PFSK-1 (cell line): ENCODE results near the gene USP34.

Source experiments
- FOXP2 ChIP-seq: optimal IDR thresholded peaks from 2 replicates; pipeline ENCODE3; 2011; ENCODE audit warnings: borderline replicate concordance, control low read depth, inconsistent platforms; ENCODE audit not compliant: insufficient read depth; ENCODE audit errors: extremely low read length, extremely low read depth
- POLR2AphosphoS5 ChIP-seq: IDR thresholded peaks from 2 replicates; pipeline ENCODE4 v1.6.1; 2012; ENCODE audit warnings: low read depth, mild to moderate bottlenecking, control low read depth, low read length, moderate library complexity
- REST ChIP-seq, 2 experiments: IDR thresholded peaks; 2 replicates each; pipeline versions ENCODE4 v1.6.1 to v1.8.0; 2011 to 2012; ENCODE audit warnings: low read depth in 2 of 2, low read length in 2 of 2, control low read depth in 1 of 2, inconsistent platforms in 1 of 2, mild to moderate bottlenecking in 1 of 2, moderate library complexity in 1 of 2; ENCODE audit not compliant: insufficient read depth in 1 of 2
- SIN3A ChIP-seq: IDR thresholded peaks from 2 replicates; pipeline ENCODE4 v1.6.1; 2012; ENCODE audit warnings: mild to moderate bottlenecking, low read length, moderate library complexity, borderline replicate concordance; ENCODE audit not compliant: insufficient read depth
- TAF1 ChIP-seq: IDR thresholded peaks from 2 replicates; pipeline ENCODE4 v1.6.1; 2012; ENCODE audit warnings: low read length, control low read depth, borderline replicate concordance; ENCODE audit not compliant: insufficient read depth

USP34 gene

GRCh38 chr2:61465045-61465444 lies 5.8 kb downstream of the USP34 start:
- no peak for TF ChIP-seq TAF1
- TF ChIP-seq SIN3A: no peak
- TF ChIP-seq POLR2AphosphoS5: no peak
- no peak for TF ChIP-seq FOXP2
- TF ChIP-seq REST (IDR thresholded peaks at IDR 0.05; ENCODE audit: insufficient read depth in 1 of 2, low read depth in 2 of 2, low read length in 2 of 2): no peak

- TF ChIP-seq POLR2AphosphoS5: no peak
- no peak for TF ChIP-seq TAF1
- TF ChIP-seq FOXP2: no peak
- no peak for TF ChIP-seq REST (IDR thresholded peaks at IDR 0.05; ENCODE audit: insufficient read depth in 1 of 2, low read depth in 2 of 2, low read length in 2 of 2)
- TF ChIP-seq SIN3A: no peak
Measured at GRCh38 chr2:61463769-61464475, 7.0 kb downstream of the USP34 start.

GRCh38 chr2:61461404-61461803 lies 9.5 kb downstream of the USP34 start:
- TF ChIP-seq REST (IDR thresholded peaks at IDR 0.05; ENCODE audit: insufficient read depth in 1 of 2, low read depth in 2 of 2, low read length in 2 of 2) (no peak), SIN3A (no peak), TAF1 (no peak)

- TF ChIP-seq REST (IDR thresholded peaks at IDR 0.05; ENCODE audit: insufficient read depth in 1 of 2, low read depth in 2 of 2, low read length in 2 of 2) (no peak), POLR2AphosphoS5 (no peak), FOXP2 (no peak), TAF1 (no peak), SIN3A (no peak)
Measured at GRCh38 chr2:61460163-61460562, 10.7 kb downstream of the USP34 start.

GRCh38 chr2:61456746-61457420 lies 14.0 kb downstream of the USP34 start:
- TF ChIP-seq TAF1 (no peak), POLR2AphosphoS5 (no peak), SIN3A (no peak), FOXP2 (no peak), REST (IDR thresholded peaks at IDR 0.05; ENCODE audit: insufficient read depth in 1 of 2, low read depth in 2 of 2, low read length in 2 of 2) (no peak)
